GM12878 (cell line): ENCODE results near the gene ASB2. TPM values are rescaled to one million over a fixed set of nuclear protein-coding genes. Genes with fewer than 3 reads are reported as not detected.

Experiments used
- BRCA1 ChIP-seq: IDR thresholded peaks from 2 replicates; pipeline ENCODE4 v1.6.1; 2011; ENCODE audit warnings: low read depth, low read length, improper control_type of control experiment
- DPF2 ChIP-seq: fragments of 450-650 bp; IDR thresholded peaks from 2 replicates; pipeline ENCODE4 v1.6.1; 2017; ENCODE audit warnings: mild to moderate bottlenecking
- MTA2 ChIP-seq: fragments of 450-650 bp; IDR thresholded peaks from 2 replicates; pipeline ENCODE4 v1.6.1; 2016; ENCODE audit warnings: low read depth, mild to moderate bottlenecking, moderate library complexity
- polyA plus RNA-seq, 11 experiments: library from polyadenylated mRNA; depleted of rRNA in 4 of 11; unstranded in 6 of 11; stranded (reverse) in 5 of 11; fragments of >200 nt; fragmentation: Nextera tagmentation in 4 of 11; fragmentation: Illumina TruSeq in 1 of 11; extraction: Ambion mirVana in 4 of 11; extraction: Trizol in 1 of 11; gene quantifications; 1 replicate in 1 of 11; 2 replicates in 10 of 11; pipeline versions ENCODE4 v1.2.1 to v1.2.3, GENCODE V29; 2011 to 2016; ENCODE audit warnings: inconsistent platforms in 2 of 11, missing spikeins in 2 of 11, low read depth in 1 of 11
- total RNA-seq, 4 experiments: library from RNA; depleted of rRNA in 3 of 4; stranded (reverse); fragments of >200 nt in 3 of 4; fragmentation: Illumina TruSeq in 1 of 4; extraction: Trizol in 1 of 4; gene quantifications; 2 replicates each; pipeline versions ENCODE4 v1.2.1 to v1.2.3, GENCODE V29; 2013 to 2021
- TF ChIP-seq, protein P1 (sequence below): fragments of 450-650 bp; IDR thresholded peaks from 2 replicates; pipeline ENCODE4 v1.6.1; 2017; ENCODE audit warnings: antibody characterized with exemption, mild to moderate bottlenecking, moderate library complexity
- TF ChIP-seq, protein P2 (sequence below): fragments of 450-650 bp; IDR thresholded peaks from 2 replicates; pipeline ENCODE4 v1.6.1; 2017; ENCODE audit warnings: mild to moderate bottlenecking, moderate library complexity

Gene ASB2
- total and polyA plus RNA-seq, 10 of the 15 experiments (the other 5 are each of a cell fraction or from before 2014, with no cell fraction given), result 3.0 to 54.8 (median 33.5) TPM

GRCh38 chr14:93945070-93945399 lies 31.3 kb downstream of the ASB2 start (continued):
- TF ChIP-seq, protein P1, sequence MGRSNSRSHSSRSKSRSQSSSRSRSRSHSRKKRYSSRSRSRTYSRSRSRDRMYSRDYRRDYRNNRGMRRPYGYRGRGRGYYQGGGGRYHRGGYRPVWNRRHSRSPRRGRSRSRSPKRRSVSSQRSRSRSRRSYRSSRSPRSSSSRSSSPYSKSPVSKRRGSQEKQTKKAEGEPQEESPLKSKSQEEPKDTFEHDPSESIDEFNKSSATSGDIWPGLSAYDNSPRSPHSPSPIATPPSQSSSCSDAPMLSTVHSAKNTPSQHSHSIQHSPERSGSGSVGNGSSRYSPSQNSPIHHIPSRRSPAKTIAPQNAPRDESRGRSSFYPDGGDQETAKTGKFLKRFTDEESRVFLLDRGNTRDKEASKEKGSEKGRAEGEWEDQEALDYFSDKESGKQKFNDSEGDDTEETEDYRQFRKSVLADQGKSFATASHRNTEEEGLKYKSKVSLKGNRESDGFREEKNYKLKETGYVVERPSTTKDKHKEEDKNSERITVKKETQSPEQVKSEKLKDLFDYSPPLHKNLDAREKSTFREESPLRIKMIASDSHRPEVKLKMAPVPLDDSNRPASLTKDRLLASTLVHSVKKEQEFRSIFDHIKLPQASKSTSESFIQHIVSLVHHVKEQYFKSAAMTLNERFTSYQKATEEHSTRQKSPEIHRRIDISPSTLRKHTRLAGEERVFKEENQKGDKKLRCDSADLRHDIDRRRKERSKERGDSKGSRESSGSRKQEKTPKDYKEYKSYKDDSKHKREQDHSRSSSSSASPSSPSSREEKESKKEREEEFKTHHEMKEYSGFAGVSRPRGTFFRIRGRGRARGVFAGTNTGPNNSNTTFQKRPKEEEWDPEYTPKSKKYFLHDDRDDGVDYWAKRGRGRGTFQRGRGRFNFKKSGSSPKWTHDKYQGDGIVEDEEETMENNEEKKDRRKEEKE, result no peak
- TF ChIP-seq DPF2 (no peak), BRCA1 (no peak), MTA2 (no peak)
- TF ChIP-seq, protein P2, sequence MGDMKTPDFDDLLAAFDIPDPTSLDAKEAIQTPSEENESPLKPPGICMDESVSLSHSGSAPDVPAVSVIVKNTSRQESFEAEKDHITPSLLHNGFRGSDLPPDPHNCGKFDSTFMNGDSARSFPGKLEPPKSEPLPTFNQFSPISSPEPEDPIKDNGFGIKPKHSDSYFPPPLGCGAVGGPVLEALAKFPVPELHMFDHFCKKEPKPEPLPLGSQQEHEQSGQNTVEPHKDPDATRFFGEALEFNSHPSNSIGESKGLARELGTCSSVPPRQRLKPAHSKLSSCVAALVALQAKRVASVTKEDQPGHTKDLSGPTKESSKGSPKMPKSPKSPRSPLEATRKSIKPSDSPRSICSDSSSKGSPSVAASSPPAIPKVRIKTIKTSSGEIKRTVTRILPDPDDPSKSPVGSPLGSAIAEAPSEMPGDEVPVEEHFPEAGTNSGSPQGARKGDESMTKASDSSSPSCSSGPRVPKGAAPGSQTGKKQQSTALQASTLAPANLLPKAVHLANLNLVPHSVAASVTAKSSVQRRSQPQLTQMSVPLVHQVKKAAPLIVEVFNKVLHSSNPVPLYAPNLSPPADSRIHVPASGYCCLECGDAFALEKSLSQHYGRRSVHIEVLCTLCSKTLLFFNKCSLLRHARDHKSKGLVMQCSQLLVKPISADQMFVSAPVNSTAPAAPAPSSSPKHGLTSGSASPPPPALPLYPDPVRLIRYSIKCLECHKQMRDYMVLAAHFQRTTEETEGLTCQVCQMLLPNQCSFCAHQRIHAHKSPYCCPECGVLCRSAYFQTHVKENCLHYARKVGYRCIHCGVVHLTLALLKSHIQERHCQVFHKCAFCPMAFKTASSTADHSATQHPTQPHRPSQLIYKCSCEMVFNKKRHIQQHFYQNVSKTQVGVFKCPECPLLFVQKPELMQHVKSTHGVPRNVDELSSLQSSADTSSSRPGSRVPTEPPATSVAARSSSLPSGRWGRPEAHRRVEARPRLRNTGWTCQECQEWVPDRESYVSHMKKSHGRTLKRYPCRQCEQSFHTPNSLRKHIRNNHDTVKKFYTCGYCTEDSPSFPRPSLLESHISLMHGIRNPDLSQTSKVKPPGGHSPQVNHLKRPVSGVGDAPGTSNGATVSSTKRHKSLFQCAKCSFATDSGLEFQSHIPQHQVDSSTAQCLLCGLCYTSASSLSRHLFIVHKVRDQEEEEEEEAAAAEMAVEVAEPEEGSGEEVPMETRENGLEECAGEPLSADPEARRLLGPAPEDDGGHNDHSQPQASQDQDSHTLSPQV, result no peak
